Upper lobe of left lung (tissue), 6 donors: Measurements from ENCODE around the gene PTPRN2. TPM values are rescaled to one million over a fixed set of nuclear protein-coding genes. Genes with fewer than 3 reads are reported as not detected.
"Not testable (repeated sequence)": the region's sequence is repeated elsewhere in the genome, so short reads cannot be mapped to it uniquely, and the experiment has no call there.

Experiments
- ATAC-seq, 2 donors: fragments of 200-7000 bp; cut with Tn5 transposase; one replicate each; pipeline ENCODE4 v1.9.1; 2022; ENCODE audit warnings: mild to moderate bottlenecking in 2 of 2, moderate library complexity in 2 of 2; ENCODE audit not compliant: low FRiP score in 2 of 2
- DNase-seq, 2 donors: peaks; one replicate each; pipeline ENCODE4 v3.0.0-alpha.2; 2019 to 2020
- H3K27ac ChIP-seq, 4 donors: fragments of 200-600 bp; sonication (generic); one replicate each; pipeline ENCODE4 v1.5.1; 2016 to 2019
- H3K27me3 ChIP-seq, 4 donors: fragments of 200-600 bp; sonication (generic); one replicate each; pipeline ENCODE4 v1.5.1; 2017 to 2019
- H3K36me3 ChIP-seq, 4 donors: fragments of 200-600 bp; sonication (generic); one replicate each; pipeline ENCODE4 v1.5.1; 2016 to 2019
- H3K4me1 ChIP-seq, 4 donors: fragments of 200-600 bp; sonication (generic); one replicate each; pipeline ENCODE4 v1.5.1; 2018 to 2019
- H3K4me3 ChIP-seq, 4 donors: fragments of 200-600 bp; sonication (generic); one replicate each; pipeline ENCODE4 v1.5.1; 2017 to 2019; ENCODE audit warnings: mild to moderate bottlenecking in 2 of 4, moderate library complexity in 1 of 4
- H3K9me3 ChIP-seq, 4 donors: fragments of 200-600 bp; sonication (generic); one replicate each; pipeline ENCODE4 v1.5.1; 2018 to 2019
- CTCF ChIP-seq, 6 experiments: fragments of 450-650 bp in 4 of 6; fragments of 200-600 bp in 2 of 6; sonication (generic) in 2 of 6; IDR thresholded peaks; one replicate each; pipeline ENCODE4 v1.5.1; 2016 to 2019; ENCODE audit warnings: antibody characterized with exemption in 6 of 6
- EP300 ChIP-seq, 4 donors: sonication (generic); formaldehyde crosslinking; IDR thresholded peaks; one replicate each; pipeline ENCODE4 v1.5.1; 2017; ENCODE audit warnings: antibody characterized with exemption in 4 of 4, control low read depth in 2 of 4
- POLR2A ChIP-seq, 4 donors: fragments of 450-650 bp; IDR thresholded peaks; one replicate each; pipeline ENCODE4 v1.5.1; 2016 to 2017; ENCODE audit warnings: antibody characterized with exemption in 4 of 4, mild to moderate bottlenecking in 2 of 4
- POLR2AphosphoS5 ChIP-seq, 2 donors: sonication (generic); formaldehyde crosslinking; IDR thresholded peaks; one replicate each; pipeline ENCODE4 v1.5.1; 2017; ENCODE audit warnings: antibody characterized with exemption in 2 of 2
- WGBS, 2 donors: methylation state at CpG; one replicate each; pipeline ENCODE4 v1.1.5; 2017 to 2018; 5-methylcytosine and 5-hydroxymethylcytosine counted together
- total RNA-seq, 6 donors: library from RNA; depleted of rRNA in 4 of 6; stranded (reverse); fragments of >200 nt in 4 of 6; gene quantifications; one replicate each; pipeline versions ENCODE4 v1.1.0 to v1.2.1, GENCODE V29; 2016 to 2021
- donor health status: DM: no; HTN: no; CAD: no; lungs with moderate emphysema.
- donor health status: DM: no; HTN: yes; CAD: no; lungs with severe emphysema.

Gene PTPRN2
- total RNA-seq, 6 donors from 2014 or later: 3.3 to 7.9 (median 5.2) TPM

- DNase-seq (no peak), ATAC-seq (no peak)
- no peaks in the 10 kb centered on the region for H3K27me3 ChIP-seq
- H3K4me1 ChIP-seq: peaks cover 0 to 9% (median 4%) of the 10 kb centered on the region in 4 donors
- H3K4me3 ChIP-seq: no peak overlapping the region
- H3K27ac ChIP-seq: no peak overlapping the region
- H3K36me3 ChIP-seq: no peaks in the 10 kb centered on the region
- TF ChIP-seq EP300 (IDR thresholded peaks at IDR 0.05) (no peak), POLR2AphosphoS5 (IDR thresholded peaks at IDR 0.05) (no peak), CTCF (IDR thresholded peaks at IDR 0.05) (no peak), POLR2A (IDR thresholded peaks at IDR 0.05) (no peak)
- H3K9me3 ChIP-seq: no peaks in the 10 kb centered on the region
- WGBS, 2 donors: 97% methylated on average over 6 to 11 of the region's 11 CpGs
These were observed 1022.4 kb downstream of the PTPRN2 start for GRCh38 chr7:157565201-157565626.

- 94 to 95% methylated on average over 18 of the region's 18 CpGs for WGBS, 2 donors
- no peak for ATAC-seq
- no peak overlapping the region for H3K4me3 ChIP-seq
- H3K27me3 ChIP-seq: no peaks in the 10 kb centered on the region
- H3K9me3 ChIP-seq: no peaks in the 10 kb centered on the region
- TF ChIP-seq POLR2AphosphoS5 (IDR thresholded peaks at IDR 0.05): no peak
- TF ChIP-seq CTCF (IDR thresholded peaks at IDR 0.05): no peak
- no peak for TF ChIP-seq EP300 (IDR thresholded peaks at IDR 0.05)
- no peak for TF ChIP-seq POLR2A (IDR thresholded peaks at IDR 0.05)
- H3K36me3 ChIP-seq: no peaks in the 10 kb centered on the region
- H3K27ac ChIP-seq: no peak overlapping the region
- peaks cover 0 to 9% (median 4%) of the 10 kb centered on the region in 4 donors for H3K4me1 ChIP-seq
- no peak for DNase-seq
These were observed 1023.0 kb downstream of the PTPRN2 start for GRCh38 chr7:157564517-157565177.

- ATAC-seq, H3K4me1 ChIP-seq, H3K27ac ChIP-seq, DNase-seq, H3K27me3 ChIP-seq, H3K36me3 ChIP-seq, H3K9me3 ChIP-seq, H3K4me3 ChIP-seq: not testable (repeated sequence)
- 85 to 86% methylated on average over 9 to 15 of the region's 20 CpGs for WGBS, 2 donors
These were observed 1024.0 kb downstream of the PTPRN2 start for GRCh38 chr7:157563467-157564135.

- not testable (repeated sequence) for H3K27me3 ChIP-seq, ATAC-seq, H3K36me3 ChIP-seq, H3K27ac ChIP-seq, H3K4me3 ChIP-seq, DNase-seq, H3K4me1 ChIP-seq, H3K9me3 ChIP-seq
- 94 to 97% methylated on average over 26 to 37 of the region's 44 CpGs for WGBS, 2 donors
These were observed 1024.9 kb downstream of the PTPRN2 start for GRCh38 chr7:157562522-157563398.

- DNase-seq (no peak), ATAC-seq (no peak)
- Histone ChIP-seq H3K4me1 (no peaks in the 10 kb centered on the region), H3K36me3 (no peaks in the 10 kb centered on the region), H3K27me3 (no peaks in the 10 kb centered on the region), H3K4me3 (no peak overlapping the region), H3K9me3 (no peaks in the 10 kb centered on the region), H3K27ac (no peak overlapping the region)
- WGBS, 2 donors: 91 to 93% methylated on average over 12 to 13 of the region's 13 CpGs
- no peak for TF ChIP-seq EP300 (IDR thresholded peaks at IDR 0.05)
- TF ChIP-seq POLR2A (IDR thresholded peaks at IDR 0.05): no peak
- TF ChIP-seq CTCF (IDR thresholded peaks at IDR 0.05): no peak
- no peak for TF ChIP-seq POLR2AphosphoS5 (IDR thresholded peaks at IDR 0.05)
These were observed 1025.7 kb downstream of the PTPRN2 start for GRCh38 chr7:157561816-157562410.
